Measurements from ENCODE around the gene TRAF3.
A peak's percentile ranks its signal among the peaks of the same experiment; 100 is the strongest.
"Not testable (repeated sequence)": the region's sequence is repeated elsewhere in the genome, so short reads cannot be mapped to it uniquely, and the experiment has no call there.

The TRAF3 gene

DNA sequence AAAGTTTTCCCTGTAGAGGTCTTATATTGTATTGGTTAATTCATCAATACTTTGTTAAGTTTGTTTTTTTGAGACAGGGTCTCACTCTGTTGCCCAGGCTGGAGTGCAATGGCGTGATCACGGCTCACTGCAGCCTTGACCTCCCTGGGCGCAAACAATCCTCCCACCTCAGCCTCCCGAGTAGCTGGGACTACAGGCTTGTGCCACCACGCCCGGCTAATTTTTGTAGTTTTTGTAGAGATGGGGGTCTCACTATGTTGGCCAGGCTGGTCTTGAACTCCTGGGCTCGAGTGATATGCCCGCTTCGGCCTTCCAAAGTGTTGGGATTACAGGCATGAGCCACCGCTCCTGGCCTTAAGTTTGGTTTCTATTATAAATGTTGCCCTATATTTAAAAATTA is 149.6 kb downstream of the TRAF3 start:
- DNase-seq: not testable (repeated sequence)

DNA sequence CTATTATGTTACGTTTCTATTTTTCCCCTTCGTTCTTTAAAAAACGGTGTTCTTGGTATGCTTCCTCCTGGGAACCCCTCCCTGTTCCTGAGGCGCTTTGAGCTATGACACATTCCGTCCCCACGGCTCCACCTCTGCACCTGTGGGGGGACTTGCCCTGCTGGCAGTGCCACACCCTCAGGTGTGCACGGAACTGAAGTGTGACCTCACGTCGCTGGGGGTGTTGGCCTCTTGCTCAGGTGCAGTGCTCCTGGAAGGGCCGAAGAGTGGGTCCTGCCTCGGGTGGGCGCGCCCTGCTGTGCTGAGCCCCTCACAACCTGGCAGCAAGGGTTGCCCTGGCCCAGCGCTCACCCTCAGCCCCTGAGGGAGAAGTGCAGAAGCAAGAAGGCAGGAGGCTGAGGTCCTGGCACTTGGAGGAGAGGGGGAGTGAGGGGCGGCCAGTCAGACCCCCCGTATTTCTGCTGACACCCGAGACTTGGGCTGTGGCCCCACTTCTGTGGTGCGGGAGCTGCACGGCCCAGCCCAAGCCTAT is 150.2 kb downstream of the TRAF3 start:
- DNase-seq: no peak

GRCh38 chr14:102927878-102928411 is 150.7 kb downstream of the TRAF3 start:
- no peak for DNase-seq

- peak; percentile 51 for DNase-seq
These were observed 151.4 kb downstream of the TRAF3 start for GRCh38 chr14:102928412-102929240.

DNA sequence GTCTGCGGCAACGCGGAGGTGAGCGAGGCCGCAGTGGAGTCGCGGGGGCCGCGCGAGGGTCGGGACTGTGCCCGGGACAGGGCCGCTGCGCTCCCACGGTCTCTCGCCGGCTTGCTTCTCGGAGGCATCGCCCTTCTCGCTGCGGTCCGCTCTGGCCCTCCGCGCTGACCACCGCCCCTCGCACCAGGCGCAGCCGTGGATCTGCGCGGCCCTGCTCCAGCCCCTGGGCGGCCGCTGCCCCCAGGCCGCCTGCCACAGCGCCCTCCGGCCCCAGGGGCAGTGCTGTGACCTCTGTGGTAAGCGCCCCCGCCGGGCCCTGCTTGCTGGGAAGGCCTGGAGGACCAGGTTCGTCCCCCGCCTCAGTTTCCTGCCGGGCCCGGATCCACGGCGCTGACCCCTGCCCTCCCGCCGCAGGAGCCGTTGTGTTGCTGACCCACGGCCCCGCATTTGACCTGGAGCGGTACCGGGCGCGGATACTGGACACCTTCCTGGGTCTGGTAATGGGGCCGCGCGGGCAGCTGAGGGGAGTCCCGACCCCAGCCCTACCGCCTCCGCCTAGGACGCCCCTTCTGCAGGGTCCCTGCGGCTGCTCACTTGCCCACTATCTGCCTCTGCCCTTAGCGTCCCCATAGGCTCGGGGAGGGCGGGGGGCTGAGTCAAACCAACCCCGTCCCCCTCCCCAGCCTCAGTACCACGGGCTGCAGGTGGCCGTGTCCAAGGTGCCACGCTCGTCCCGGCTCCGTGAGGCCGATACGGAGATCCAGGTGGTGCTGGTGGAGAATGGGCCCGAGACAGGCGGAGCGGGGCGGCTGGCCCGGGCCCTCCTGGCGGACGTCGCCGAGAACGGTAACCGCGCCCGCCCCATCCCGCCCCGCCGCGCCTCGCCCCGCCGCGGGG is 152.2 kb downstream of the TRAF3 start:
- no peak for DNase-seq

DNA sequence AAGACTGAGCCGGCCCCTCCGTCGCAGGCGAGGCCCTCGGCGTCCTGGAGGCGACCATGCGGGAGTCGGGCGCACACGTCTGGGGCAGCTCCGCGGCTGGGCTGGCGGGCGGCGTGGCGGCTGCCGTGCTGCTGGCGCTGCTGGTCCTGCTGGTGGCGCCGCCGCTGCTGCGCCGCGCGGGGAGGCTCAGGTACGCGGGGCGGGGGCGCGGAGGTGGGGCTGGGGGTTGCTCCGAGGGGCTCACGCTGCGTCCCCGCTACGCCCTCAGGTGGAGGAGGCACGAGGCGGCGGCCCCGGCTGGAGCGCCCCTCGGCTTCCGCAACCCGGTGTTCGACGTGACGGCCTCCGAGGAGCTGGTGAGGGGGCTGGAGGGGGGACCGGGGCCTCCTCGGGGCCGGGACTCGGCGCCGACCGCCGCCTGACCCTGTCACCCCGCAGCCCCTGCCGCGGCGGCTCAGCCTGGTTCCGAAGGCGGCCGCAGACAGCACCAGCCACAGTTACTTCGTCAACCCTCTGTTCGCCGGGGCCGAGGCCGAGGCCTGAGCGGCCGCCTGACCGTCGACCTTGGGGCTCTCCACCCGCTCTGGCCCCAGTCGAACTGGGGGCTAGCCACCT is 153.0 kb downstream of the TRAF3 start:
- DNase-seq: no peak

DNA sequence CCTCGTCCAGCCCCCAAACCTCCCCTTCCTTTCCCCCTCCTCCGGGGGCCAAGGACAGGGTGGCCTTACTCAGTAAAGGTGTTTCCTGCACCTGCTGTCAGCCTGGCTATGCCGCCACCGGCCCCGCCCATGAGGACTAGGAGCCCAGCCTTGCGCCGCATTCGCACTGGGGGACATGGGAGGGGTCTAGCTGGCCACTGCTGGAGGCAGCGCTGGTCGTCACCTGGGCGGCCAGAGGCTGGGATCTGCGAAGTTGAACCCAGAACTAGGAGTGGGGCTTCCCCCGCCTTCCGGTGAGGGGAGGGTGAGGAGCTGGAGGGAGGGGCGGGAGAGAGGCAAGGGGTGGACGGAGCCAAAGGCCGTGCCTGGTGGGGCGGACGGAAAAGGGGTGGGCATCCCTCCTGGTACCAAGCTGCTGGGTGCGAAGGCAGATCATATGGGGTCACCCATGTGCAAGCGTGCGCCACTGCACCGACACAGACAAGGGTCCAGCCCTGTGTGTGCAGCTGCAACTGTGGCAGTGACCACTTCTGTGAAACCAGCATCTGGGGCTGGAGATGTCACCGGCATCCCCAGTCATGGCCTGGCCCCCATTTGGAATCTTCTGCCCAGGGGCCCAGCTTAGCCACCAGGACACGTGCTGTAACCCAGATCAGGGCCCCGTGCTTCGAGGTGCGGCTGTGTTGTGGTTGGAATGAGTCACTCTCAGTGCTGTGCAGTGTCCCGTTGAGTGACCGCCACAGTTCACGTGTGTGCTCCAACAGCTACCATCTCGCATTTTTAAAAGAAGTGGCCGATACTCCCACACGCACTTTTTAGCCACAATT is 153.7 kb downstream of the TRAF3 start:
- peak; percentile 4 for DNase-seq

- DNase-seq: no peak
These were observed 154.5 kb downstream of the TRAF3 start for GRCh38 chr14:102931580-102932285.

DNA sequence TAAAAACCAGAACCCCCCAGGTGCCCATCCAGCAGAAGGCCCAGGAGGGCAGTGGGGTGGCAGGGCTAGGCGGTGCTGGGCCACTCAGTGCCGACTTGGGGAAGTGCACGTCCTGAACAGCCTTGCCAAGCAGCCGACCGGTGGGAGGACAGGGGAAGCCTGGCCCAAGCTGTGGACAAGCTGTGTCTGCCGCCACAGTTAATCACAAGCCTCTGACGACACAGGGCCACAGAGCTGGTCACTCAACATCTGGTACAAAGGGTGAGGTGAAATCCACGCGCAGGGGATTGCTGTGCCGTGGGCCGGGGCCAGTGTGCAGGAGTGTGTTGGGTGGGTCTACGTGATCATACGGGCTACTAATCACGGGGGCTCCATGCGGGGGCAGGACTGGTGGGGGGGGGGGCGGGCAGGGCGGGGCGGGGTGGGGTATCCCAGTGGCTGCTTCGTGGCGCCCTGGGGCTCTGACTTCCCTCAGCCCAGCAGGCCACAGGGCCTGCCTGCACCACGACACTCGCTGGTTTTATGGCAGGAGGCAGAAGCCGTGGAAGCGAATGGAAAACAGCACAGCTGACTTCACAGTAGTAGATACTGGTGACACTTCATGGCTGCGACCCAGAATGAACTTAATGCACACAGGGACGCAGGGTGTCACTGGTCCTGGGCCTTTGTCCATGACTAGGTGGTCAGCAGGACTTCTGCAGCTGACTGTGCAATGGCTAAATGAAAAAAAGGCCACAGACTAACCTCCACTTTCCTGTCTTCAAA is 155.4 kb downstream of the TRAF3 start:
- DNase-seq: no peak

GRCh38 chr14:102933618-102934231 is 156.5 kb downstream of the TRAF3 start:
- DNase-seq: no peak

DNA sequence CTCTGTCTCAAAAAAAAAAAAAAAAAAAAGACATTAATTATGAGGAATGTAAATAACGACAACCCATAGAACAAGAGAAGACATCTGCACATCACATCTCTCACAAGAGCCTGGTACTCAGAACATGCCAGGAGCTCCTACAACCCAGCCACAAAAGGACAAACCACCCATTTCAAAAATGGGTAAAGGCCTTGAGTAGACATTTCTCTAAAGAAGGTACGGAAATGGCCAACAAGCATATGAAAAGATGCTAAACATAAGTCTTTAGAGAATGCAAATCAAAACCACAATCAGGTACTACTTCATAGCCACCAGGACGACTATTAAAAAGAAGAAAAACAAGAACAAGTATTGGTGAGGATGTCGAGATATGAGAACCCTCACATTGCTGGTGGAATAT is 158.5 kb downstream of the TRAF3 start:
- DNase-seq: no peak

DNA sequence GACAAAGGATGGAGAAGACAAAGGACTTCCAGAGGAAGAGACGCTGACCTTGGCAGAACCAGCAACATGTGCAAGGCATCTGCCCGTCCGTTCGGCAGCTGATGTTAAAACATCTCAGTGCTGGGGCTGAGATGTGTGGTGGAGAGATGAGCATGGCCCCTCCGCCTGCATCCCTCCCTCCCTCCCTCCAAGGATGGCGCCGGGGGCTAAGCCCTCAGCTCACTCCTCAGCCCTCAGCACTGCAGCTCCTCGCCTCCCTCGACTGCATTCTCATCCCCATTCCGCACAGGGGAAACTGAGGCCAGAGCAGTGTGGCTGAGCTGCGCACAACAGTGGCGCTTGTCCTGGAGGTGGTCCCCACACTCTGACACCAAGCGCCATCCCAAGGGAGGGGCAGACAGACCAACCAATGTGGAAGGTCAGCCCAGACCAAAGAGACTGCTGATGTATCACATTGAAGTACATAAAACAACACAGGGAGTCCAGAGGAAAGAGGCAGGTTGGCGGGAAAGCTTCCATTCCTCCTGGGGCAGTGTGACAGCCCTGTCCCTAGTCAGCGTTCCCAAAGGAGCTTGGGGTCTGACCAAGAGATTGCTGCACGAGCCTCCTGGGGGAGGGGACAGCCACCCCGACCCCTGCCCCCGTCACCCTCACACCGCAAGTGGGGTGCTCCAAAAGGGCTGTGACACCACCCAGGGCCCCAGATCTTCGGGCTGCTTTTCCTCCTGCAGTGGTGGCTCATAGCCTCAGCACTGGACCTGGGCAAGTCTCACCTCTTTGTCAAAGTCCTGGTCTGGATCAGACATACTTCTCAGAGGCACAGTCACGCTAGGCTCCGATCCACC is 160.3 kb downstream of the TRAF3 start:
- no peak for DNase-seq

- DNase-seq: no peak
These were observed 160.9 kb downstream of the TRAF3 start for GRCh38 chr14:102938191-102938590.

- no peak for DNase-seq
These were observed 162.1 kb downstream of the TRAF3 start for GRCh38 chr14:102939329-102939728.

DNA sequence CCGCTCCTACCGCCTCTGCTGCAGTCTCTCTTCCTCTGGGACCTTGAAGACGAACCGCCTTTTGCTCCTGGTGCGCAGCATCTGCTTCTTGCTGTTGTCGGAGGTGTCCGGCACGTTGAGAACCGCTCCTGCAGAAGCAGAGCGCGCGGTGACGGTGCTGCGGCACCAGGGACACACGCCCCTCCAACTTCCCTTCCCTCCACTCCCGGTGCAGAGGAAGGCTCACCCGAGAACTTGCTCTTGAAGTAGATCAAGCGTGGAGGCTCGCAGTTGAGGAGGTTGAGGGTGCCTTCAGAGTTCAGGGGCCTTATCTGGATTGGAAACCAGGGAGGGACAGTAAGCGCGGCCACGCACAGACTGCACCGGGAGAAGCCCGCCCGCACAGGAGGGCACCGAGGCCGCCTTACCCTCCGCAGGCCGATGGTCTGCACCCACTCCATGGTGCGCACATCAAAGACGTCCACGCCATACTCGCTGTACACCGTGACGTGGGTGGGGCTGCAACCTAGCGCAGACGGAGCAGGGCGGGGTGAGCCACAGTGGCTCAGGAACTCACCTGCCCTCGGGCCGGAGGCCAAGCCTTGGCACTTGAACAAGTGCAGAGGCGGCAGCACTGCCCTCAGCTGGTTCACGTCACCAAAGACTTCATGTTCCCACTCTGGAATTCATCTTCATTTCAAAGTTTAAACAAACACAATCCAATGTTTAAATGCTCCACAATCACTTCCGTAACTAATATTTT is 162.7 kb downstream of the TRAF3 start:
- no peak for DNase-seq

DNA sequence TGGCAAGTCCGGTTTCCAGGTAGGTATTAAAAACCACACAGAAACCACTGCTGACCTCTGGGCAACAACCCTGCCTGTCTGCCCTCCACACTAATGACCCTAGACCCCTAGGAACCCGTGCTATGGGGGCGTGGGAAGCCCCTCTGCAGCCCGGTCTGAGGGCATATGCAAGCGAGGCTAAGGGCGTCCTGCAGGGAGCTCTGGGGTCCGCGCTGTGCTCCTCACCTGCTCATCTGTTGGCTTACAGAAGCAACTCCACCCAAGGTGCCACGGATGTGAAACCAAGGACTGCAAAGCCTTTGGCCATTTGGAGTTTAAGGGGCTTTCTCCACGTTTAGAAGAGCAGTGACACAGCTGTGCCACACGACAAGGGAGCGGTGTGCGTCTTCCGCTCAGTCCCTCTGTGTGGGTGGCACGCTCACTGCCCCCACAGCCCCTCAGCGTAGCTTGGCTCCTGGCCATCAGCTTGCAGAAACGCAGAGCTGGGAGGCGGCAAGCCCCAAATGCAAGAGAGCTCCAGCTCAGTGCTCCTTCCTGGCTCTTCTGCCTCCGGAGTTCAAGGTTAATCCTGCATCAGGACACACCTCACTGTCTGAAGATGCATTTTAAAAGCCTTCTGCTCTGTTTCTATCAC is 163.6 kb downstream of the TRAF3 start:
- no peak for DNase-seq

DNA sequence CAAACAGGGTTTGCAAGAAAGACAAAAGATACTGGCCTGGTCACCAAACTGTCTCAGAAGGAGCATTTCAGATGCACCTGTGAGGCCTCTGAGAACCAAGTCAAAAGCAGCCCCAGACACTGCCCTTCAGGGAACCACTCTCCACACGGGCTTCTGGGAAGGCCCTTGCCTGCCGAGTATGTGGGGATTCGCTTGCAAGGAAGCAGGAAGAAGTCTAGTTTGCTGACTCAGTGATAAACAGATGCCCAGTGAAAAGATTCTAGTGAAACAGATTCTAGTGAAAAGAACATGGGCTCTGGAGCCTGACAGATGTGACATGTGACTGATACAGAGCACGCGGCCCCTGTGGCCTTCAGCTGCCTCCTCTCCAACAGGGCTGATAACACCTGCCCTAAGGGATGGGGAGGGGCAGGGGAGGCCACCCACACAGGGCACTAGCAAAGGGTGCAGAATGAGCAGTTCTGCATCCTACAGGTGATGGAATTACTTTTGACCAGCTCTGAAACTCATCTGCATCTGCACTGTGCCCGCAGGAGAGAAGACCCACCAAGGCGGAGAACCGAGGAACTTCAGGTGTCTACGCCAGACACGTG is 164.3 kb downstream of the TRAF3 start:
- DNase-seq: no peak

Measured in NCI-H774 (cell line).